GM23338 (cell line): ENCODE measurements around the gene ZDHHC5. TPM values are rescaled to one million over a fixed set of nuclear protein-coding genes. Genes with fewer than 3 reads are reported as not detected.

Source experiments
- ATAC-seq: fragments of 200-7000 bp; cut with Tn5 transposase; 3 replicates; pipeline ENCODE4 v1.9.1; 2020
- DNase-seq: peaks from one replicate; pipeline ENCODE4 v3.0.0-alpha.2; 2015; ENCODE audit warnings: low spot score
- H2AFZ ChIP-seq: fragments of 200-600 bp; sonication (generic); 2 replicates; pipeline ENCODE4 v1.8.0; 2016; ENCODE audit warnings: antibody characterized with exemption, mild to moderate bottlenecking, moderate library complexity
- H3F3A ChIP-seq: fragments of 200-600 bp; sonication (generic); replicated peaks from 2 replicates; pipeline ENCODE4 v1.8.0; 2017; ENCODE audit warnings: antibody characterized with exemption, mixed run types, low read depth
- H3K27ac ChIP-seq: fragments of 200-600 bp; sonication (generic); 2 replicates; pipeline ENCODE4 v1.6.1; 2016; ENCODE audit warnings: low read depth
- H3K27me3 ChIP-seq: fragments of 200-600 bp; sonication (generic); 2 replicates; pipeline ENCODE4 v1.8.0; 2016; ENCODE audit warnings: mild to moderate bottlenecking, mixed run types, moderate library complexity; ENCODE audit not compliant: insufficient read depth
- H3K36me3 ChIP-seq: fragments of 200-600 bp; sonication (generic); 2 replicates; pipeline ENCODE4 v1.8.0; 2016; ENCODE audit warnings: mild to moderate bottlenecking; ENCODE audit not compliant: insufficient read depth
- H3K4me1 ChIP-seq: fragments of 200-600 bp; sonication (generic); 2 replicates; pipeline ENCODE4 v1.8.0; 2016; ENCODE audit warnings: mild to moderate bottlenecking, moderate library complexity; ENCODE audit not compliant: insufficient read depth
- H3K4me2 ChIP-seq: fragments of 200-600 bp; sonication (generic); 2 replicates; pipeline ENCODE4 v1.7.1; 2017; ENCODE audit warnings: mixed run types
- H3K4me3 ChIP-seq: fragments of 200-600 bp; sonication (generic); 2 replicates; pipeline ENCODE4 v1.6.1; 2016; ENCODE audit warnings: mixed run types
- H3K79me2 ChIP-seq: fragments of 200-600 bp; sonication (generic); replicated peaks from 2 replicates; pipeline ENCODE4 v1.8.0; 2017; ENCODE audit warnings: mild to moderate bottlenecking; ENCODE audit not compliant: insufficient read depth
- H3K9me2 ChIP-seq: fragments of 200-600 bp; sonication (generic); 2 replicates; pipeline ENCODE4 v1.8.0; 2017; ENCODE audit not compliant: insufficient read depth
- H4K20me1 ChIP-seq: fragments of 200-600 bp; sonication (generic); replicated peaks from 2 replicates; pipeline ENCODE4 v1.8.0; 2017; ENCODE audit warnings: mild to moderate bottlenecking; ENCODE audit not compliant: insufficient read depth
- H3K27ac Mint-ChIP-seq: 2 replicates; pipeline ENCODE4 v1.8.0; 2020; ENCODE audit warnings: inconsistent platforms, mild to moderate bottlenecking, moderate library complexity, mixed read lengths
- H3K27me3 Mint-ChIP-seq: 3 replicates; pipeline ENCODE4 v1.8.0; 2022; ENCODE audit warnings: low read depth, mild to moderate bottlenecking, moderate library complexity, mixed read lengths, inconsistent platforms; ENCODE audit not compliant: insufficient read depth, poor library complexity
- H3K36me3 Mint-ChIP-seq: 3 replicates; pipeline ENCODE4 v1.8.0; 2021; ENCODE audit warnings: low read depth, mild to moderate bottlenecking, inconsistent platforms, moderate library complexity, mixed read lengths
- H3K4me1 Mint-ChIP-seq: 3 replicates; pipeline ENCODE4 v1.8.0; 2020; ENCODE audit warnings: mild to moderate bottlenecking, inconsistent platforms, mixed read lengths
- H3K4me3 Mint-ChIP-seq: 3 replicates; pipeline ENCODE4 v1.8.0; 2021; ENCODE audit warnings: moderate library complexity, mild to moderate bottlenecking, inconsistent platforms, mixed read lengths
- H3K9me3 Mint-ChIP-seq: 3 replicates; pipeline ENCODE4 v1.8.0; 2020; ENCODE audit warnings: moderate library complexity, mild to moderate bottlenecking, inconsistent platforms, mixed read lengths
- CREB1 ChIP-seq: fragments of 250-450 bp; sonication (Bioruptor Pico); IDR thresholded peaks from 2 replicates; pipeline ENCODE4 v1.5.0; 2020; ENCODE audit warnings: low read depth, mild to moderate bottlenecking, moderate library complexity
- POLR2AphosphoS5 ChIP-seq: IDR thresholded peaks from 2 replicates; pipeline ENCODE4 v1.6.1; 2016; ENCODE audit warnings: antibody characterized with exemption, low read depth
- ZNF331 ChIP-seq: fragments of 250-450 bp; sonication (Bioruptor Pico); IDR thresholded peaks from 2 replicates; pipeline ENCODE4 v1.5.0; 2020; ENCODE audit warnings: low read depth, mild to moderate bottlenecking, moderate library complexity
- ZNF462 ChIP-seq: fragments of 250-450 bp; sonication (Bioruptor Pico); IDR thresholded peaks from 2 replicates; pipeline ENCODE4 v1.5.0; 2020; ENCODE audit warnings: mild to moderate bottlenecking, moderate library complexity
- polyA plus RNA-seq: library from polyadenylated mRNA; unstranded; fragments of >200 nt; fragmentation: Nextera tagmentation; extraction: Ambion mirVana; gene quantifications from 2 replicates; pipeline ENCODE4 v1.2.1, GENCODE V29; 2016
- total RNA-seq: library from RNA; depleted of rRNA; stranded (reverse); fragments of >200 nt; shearing (Covaris generic); gene quantifications from 2 replicates; pipeline ENCODE4 v1.2.3, GENCODE V29; 2014

ZDHHC5 gene
- total and polyA plus RNA-seq, 2 experiments from 2014 or later: 16.9 to 42.3 TPM

- no peak for TF ChIP-seq ZNF462 (CRISPR knock-in tag)
These were observed 19.7 kb upstream of the ZDHHC5 start (continued) for GRCh38 chr11:57647960-57648800.

DNA sequence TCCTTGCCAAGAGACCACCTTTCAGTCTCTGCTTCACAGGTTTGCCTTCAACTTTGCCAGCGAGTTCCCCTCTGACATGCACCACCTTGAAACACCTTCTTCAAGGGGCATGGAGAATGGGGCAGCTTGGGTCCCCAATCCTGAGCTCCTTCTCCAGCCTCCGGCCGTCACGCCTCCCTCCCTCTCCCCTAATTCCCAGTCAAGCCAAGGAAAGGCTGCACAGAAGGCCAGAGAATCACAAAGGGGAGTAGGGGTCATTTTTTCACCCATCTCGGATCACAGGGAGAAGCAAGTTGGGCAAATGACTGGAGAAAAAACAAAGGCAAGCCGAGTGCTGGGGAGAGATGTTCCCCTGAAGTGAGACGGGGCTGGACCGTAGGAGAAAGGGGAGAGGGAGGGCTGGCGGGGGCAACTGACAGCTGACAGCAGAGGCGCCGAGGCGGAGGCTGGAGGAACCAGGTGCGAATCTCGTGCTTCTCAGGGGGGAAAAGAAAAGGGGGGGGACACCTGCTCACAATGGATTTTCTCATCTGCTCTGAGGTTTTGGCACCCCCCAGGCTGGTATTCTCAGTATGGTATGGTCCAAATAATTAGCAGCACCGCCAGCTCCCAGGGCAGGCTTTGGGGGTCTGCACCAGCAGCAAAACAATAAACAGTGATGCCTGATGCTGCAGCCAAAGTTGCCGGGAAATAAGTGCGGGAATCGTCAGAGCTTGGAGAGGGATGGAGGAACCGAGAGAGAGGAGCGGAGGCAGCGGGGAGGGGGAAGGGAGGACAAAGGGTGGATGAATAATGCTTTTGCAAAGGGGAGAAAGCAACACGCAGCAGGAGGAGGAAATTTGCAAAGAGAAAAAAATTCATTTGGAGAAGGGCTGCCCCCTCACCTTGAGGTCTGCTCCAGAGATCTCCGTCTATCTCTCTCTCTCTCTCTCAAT, 18.8 kb upstream of the ZDHHC5 start:
- H3K27me3 Mint-ChIP-seq: peaks cover 69% of the 10 kb centered on the region

More for the DNA sequence above, 18.8 kb upstream of the ZDHHC5 start:
- peak overlapping the region; percentile 98 for H3K4me2 ChIP-seq
- H3F3A ChIP-seq: peaks cover 47% of the 10 kb centered on the region
- H3K27ac Mint-ChIP-seq: peak overlapping the region; percentile 64
- H3K27me3 ChIP-seq: peaks cover 30% of the 10 kb centered on the region
- H3K9me2 ChIP-seq: peaks cover 10% of the 10 kb centered on the region
- peak overlapping the region; percentile 73 for H3K4me3 ChIP-seq
- no peak overlapping the region for H3K27ac ChIP-seq
- peaks cover 84% of the 10 kb centered on the region for H3K4me1 Mint-ChIP-seq
- peaks cover 13% of the 10 kb centered on the region for H3K9me3 Mint-ChIP-seq
- peak overlapping the region; percentile 73 for H3K4me3 Mint-ChIP-seq
- no peaks in the 10 kb centered on the region for H3K36me3 ChIP-seq
- H3K36me3 Mint-ChIP-seq: no peaks in the 10 kb centered on the region; the same call in 2 of the 3 replicates
- no peak overlapping the region for H2AFZ ChIP-seq
- peak; percentile 3 for ATAC-seq
- H3K4me1 ChIP-seq: peaks cover 61% of the 10 kb centered on the region
- no peaks in the 10 kb centered on the region for H3K79me2 ChIP-seq
- TF ChIP-seq POLR2AphosphoS5 (peak; percentile 32; the same call in 1 of the 2 replicates), ZNF331 (CRISPR knock-in tag) (no peak), CREB1 (peak; percentile 2; the same call in 1 of the 2 replicates)
- peaks cover 14% of the 10 kb centered on the region; the same call in 1 of the 2 replicates for H4K20me1 ChIP-seq
- peak; percentile 76 for DNase-seq
